GM18508 (cell line): ENCODE data around the gene SMIM31.
A peak's percentile ranks its signal among the peaks of the same experiment; 100 is the strongest.

ENCODE experiments used
- ATAC-seq: cut with Tn5 transposase; IDR thresholded peaks from one replicate; pipeline ENCODE4 v1.9.1; 2021; ENCODE audit warnings: moderate number of reproducible peaks; ENCODE audit not compliant: insufficient read depth, unreplicated experiment

The SMIM31 gene

GRCh38 chr4:164780839-164781238, 26.9 kb downstream of the SMIM31 start:
- ATAC-seq, result no peak

- no peak for ATAC-seq
Measured at GRCh38 chr4:164783976-164784375, 30.0 kb downstream of the SMIM31 start.

GRCh38 chr4:164789047-164789446, 35.1 kb downstream of the SMIM31 start:
- no peak for ATAC-seq

- ATAC-seq, result no peak
Measured at GRCh38 chr4:164790249-164790648, 36.3 kb downstream of the SMIM31 start.

GRCh38 chr4:164799410-164799809, 45.5 kb downstream of the SMIM31 start:
- no peak for ATAC-seq

GRCh38 chr4:164800786-164801185, 46.9 kb downstream of the SMIM31 start:
- ATAC-seq, result no peak

GRCh38 chr4:164802301-164802901, 48.5 kb downstream of the SMIM31 start:
- no peak for ATAC-seq

GRCh38 chr4:164803702-164804101, 49.8 kb downstream of the SMIM31 start:
- no peak for ATAC-seq

- ATAC-seq, result no peak
Measured at GRCh38 chr4:164807611-164808010, 53.7 kb downstream of the SMIM31 start.

- no peak for ATAC-seq
Measured at GRCh38 chr4:164813554-164813953, 59.6 kb downstream of the SMIM31 start.

GRCh38 chr4:164815711-164816110, 61.8 kb downstream of the SMIM31 start:
- no peak for ATAC-seq

GRCh38 chr4:164819366-164819765, 65.4 kb downstream of the SMIM31 start:
- no peak for ATAC-seq

GRCh38 chr4:164821711-164822110, 67.8 kb downstream of the SMIM31 start:
- ATAC-seq, result no peak

GRCh38 chr4:164824581-164824980, 70.7 kb downstream of the SMIM31 start:
- ATAC-seq, result no peak

GRCh38 chr4:164828955-164829354, 75.0 kb downstream of the SMIM31 start:
- ATAC-seq, result no peak

- no peak for ATAC-seq
Measured at GRCh38 chr4:164846566-164846965, 92.6 kb downstream of the SMIM31 start.

GRCh38 chr4:164847016-164847415, 93.1 kb downstream of the SMIM31 start:
- no peak for ATAC-seq

GRCh38 chr4:164847967-164848649, 94.2 kb downstream of the SMIM31 start:
- peak; percentile 78 for ATAC-seq
